ENCODE measurements around the gene ING2.

DNA sequence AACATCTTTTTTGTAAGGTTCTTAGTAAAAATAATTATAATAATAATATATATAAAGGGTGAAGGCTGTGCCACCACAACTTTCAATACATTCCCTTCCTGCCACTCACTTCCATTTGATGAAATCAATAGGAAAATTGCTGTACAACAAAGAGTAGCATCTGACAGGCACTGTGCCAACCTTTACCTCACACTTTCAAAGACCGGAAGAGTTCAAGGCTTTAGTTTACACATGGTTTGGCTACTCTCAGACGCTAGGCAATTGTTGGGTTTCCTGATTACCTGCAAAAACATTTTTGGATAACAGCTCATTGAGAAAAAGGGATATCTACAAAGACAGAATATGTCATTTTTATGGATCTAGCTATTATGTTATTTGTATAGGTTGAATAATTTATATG, 5.5 kb upstream of the ING2 start:
- TF ChIP-seq, protein P1, sequence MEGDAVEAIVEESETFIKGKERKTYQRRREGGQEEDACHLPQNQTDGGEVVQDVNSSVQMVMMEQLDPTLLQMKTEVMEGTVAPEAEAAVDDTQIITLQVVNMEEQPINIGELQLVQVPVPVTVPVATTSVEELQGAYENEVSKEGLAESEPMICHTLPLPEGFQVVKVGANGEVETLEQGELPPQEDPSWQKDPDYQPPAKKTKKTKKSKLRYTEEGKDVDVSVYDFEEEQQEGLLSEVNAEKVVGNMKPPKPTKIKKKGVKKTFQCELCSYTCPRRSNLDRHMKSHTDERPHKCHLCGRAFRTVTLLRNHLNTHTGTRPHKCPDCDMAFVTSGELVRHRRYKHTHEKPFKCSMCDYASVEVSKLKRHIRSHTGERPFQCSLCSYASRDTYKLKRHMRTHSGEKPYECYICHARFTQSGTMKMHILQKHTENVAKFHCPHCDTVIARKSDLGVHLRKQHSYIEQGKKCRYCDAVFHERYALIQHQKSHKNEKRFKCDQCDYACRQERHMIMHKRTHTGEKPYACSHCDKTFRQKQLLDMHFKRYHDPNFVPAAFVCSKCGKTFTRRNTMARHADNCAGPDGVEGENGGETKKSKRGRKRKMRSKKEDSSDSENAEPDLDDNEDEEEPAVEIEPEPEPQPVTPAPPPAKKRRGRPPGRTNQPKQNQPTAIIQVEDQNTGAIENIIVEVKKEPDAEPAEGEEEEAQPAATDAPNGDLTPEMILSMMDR (IDR thresholded peaks at IDR 0.05), result no peak
- TF ChIP-seq POLR2A (IDR thresholded peaks at IDR 0.05), result no peak
